ENCODE measurements around the gene GAL3ST3. TPM values are rescaled to one million over a fixed set of nuclear protein-coding genes. Genes with fewer than 3 reads are reported as not detected.
A peak's percentile ranks its signal among the peaks of the same experiment; 100 is the strongest.

Gene GAL3ST3
- polyA plus RNA-seq, 12 donors = 0.24 to 1.1 (median 0.47) TPM; not detected in 3

DNA sequence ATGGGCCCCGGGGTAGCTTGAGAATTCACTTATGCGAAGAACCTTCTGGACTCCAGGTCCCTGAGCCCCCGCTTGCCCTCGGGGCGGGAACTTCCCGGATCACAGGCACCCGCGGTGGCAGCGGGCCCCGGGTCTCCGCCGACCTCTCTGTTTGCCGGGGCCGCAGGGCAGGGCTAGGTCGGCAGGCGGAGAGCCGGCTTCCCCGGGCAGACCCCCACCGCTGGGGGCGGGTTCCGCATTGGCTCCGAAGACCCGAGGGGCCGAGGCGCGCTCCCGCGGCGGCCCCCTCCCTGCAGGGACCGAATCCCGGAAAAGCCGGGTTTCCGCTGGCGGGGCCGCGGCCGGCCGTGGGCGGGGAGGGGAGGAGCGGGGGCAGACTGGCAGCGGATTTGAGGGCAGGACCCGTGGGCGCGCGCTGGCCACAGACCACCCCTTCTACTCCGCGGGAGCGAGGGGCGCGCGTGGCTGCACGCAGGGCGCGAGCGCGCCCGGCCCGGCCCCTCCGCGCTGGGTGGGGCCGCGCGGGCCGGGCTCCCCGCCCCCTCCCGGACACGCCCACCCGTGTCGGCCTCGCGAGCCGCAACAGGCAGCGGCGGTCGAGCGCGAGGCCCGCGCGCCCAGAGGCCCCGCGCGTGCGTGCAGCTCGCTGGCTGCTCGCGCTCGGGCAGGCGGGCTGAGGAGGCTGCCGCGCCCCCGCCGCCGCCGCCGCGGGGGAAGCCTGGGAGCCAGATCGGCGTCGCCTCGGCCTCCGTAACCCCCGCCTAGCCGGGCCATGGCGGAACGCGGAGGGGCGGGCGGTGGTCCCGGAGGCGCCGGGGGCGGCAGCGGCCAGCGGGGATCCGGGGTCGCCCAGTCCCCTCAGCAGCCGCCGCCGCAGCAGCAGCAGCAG, 21.0 kb upstream of the GAL3ST3 start, which contains the start of gene PACS1:
PACS1 (plus strand) TSS at position 558 of the 889 bp plus-strand sequence; CDS start at position 773, 215 bp downstream.
- DNase-seq = peak; percentile 68

DNA sequence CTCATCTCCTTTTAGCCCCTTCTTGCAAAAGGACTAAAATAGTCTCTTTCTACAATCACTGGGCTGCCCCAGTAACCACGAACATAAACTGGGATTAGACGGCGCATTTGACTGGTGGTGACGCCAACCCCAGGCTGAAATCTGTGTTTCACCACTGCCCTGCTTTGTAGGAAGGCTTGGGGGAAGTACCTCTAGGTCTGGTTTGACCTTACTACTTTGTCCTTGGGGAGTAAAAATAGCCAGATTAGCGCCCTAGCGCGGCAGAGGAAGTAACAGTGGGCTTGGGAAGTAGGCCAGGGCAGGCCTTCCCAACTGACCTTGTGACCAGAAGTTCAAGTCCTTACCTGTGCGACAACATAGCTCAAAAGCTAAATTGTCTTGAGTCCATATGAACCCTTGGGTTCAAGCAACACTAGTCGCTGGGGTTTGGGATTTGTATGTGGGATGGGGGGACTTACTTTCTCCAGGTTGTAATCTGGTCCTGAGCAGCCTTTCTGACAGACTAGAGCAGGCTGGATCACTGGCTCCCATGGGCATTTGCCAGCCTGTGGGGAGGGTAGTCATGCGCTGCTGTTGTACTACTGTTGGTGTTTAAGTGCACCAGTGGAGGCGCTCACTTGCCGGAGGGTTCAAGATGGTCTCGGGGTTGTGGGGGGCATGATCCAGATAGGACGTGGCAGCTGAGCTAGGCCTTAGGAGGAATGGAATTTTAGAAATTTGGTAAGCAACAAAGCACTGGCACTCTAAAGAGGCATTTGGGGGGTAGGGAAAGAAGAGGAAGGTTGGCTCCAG, 20.2 kb upstream of the GAL3ST3 start:
- no peak for DNase-seq

GRCh38 chr11:66068154-66068821, 19.3 kb upstream of the GAL3ST3 start:
- DNase-seq = peak; percentile 71

- DNase-seq = no peak
These were observed 18.7 kb upstream of the GAL3ST3 start for GRCh38 chr11:66067640-66068039.

GRCh38 chr11:66066751-66067150, 17.8 kb upstream of the GAL3ST3 start:
- DNase-seq = no peak

- DNase-seq = no peak
These were observed 15.6 kb upstream of the GAL3ST3 start for GRCh38 chr11:66064571-66064970.

- DNase-seq = no peak
These were observed 14.9 kb upstream of the GAL3ST3 start for GRCh38 chr11:66063900-66064299.

DNA sequence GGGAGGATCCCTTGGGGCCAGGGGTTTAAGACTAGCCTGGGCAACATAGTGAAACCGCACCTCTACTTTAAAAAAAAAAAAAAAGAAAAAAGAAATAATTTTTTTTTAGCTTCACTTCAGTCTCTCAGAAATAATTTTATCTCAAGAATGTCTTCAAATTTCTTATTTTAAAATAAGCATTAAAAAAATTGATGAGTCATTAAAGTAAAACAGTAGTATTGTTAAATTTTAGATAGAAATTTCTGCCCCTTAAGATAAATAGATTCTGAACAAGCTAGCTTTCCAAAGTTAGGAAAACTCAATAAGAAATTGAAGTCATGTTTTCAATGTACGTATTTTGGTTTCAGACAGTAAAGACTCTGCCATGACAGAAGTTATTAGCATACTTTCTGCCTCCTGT, 13.4 kb upstream of the GAL3ST3 start:
- no peak for DNase-seq

- DNase-seq = no peak
These were observed 12.3 kb upstream of the GAL3ST3 start for GRCh38 chr11:66061268-66061667.

GRCh38 chr11:66059966-66060680, 11.2 kb upstream of the GAL3ST3 start:
- no peak for DNase-seq

DNA sequence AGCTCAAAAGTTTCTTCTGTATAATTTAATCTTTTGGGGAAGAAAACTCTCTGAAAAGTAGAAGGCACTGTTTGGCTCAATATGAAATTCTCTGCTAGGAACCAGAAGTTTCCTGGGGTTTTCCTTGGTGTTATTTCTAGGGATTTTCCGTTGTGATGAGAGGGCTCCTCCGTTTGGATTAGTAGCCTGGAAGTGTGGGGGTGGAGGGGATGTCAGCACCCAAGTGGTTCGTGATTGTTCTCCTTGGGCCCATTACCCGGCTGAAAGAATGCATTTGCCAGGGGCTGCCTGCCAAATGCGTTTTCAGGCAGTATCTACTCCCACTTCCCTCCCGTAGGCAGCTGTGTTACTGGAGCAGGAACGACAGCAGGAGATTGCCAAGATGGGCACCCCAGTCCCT, 7.5 kb upstream of the GAL3ST3 start:
- no peak for DNase-seq

DNA sequence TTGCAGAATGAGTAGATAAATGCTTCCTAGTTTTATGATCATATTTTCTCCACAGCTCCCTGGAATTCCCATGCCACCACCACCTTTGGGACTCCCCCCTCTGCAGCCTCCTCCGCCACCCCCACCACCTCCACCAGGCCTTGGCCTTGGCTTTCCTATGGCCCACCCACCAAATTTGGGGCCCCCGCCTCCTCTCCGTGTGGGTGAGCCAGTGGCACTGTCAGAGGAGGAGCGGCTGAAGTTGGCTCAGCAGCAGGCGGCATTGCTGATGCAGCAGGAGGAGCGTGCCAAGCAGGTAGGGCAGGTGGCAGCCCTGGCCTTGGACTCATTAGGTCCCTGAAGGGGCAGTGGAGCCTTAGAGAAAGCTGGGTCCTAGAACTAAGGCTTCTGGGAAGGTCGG, 6.1 kb upstream of the GAL3ST3 start:
- DNase-seq = no peak

DNA sequence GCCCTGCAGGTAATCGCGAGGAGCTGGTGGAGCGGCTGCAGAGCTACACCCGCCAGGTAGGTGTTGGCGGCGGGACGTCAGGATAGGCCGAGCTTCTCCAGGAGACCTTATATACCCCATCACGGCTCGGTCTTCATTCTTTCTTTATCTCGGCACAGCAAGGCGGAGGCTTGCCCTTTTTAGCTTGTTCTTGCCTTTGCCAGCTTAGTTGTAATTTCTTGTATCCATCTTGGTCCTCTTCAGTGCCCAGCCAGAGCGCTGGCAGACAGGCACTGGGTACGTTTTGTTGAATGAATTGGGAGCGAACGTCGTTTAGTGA, 3.7 kb upstream of the GAL3ST3 start:
- DNase-seq = no peak

- peak; percentile 97 for DNase-seq
These were observed 3.1 kb upstream of the GAL3ST3 start, which contains the start of gene SF3B2 for GRCh38 chr11:66051766-66052663. TSS of gene SF3B2 (plus strand) at chr11:66052364. CDS start at chr11:66052385, 21 bp downstream.

DNA sequence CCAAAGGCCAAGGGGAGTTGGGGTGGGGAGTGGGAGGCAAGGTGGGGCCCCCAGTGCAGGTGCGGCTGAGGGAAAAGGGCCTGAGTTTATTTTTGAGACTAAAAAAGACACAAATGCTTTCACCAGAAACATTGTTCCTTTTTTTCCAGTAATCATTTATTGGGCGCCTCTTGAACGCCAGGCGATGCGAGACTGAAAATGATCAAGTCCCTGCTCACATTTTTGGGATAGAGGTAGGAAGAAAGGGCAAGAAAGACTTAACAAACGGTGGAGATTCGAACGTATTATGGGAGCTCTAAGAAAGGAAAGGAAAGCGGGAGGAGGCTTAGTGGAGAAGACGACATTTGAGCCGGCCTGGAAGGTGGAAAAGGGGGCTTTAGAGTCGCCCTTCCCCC, 2.4 kb upstream of the GAL3ST3 start:
- DNase-seq = peak; percentile 79

GRCh38 chr11:66050581-66051231, 1.7 kb upstream of the GAL3ST3 start:
- DNase-seq = no peak

DNA sequence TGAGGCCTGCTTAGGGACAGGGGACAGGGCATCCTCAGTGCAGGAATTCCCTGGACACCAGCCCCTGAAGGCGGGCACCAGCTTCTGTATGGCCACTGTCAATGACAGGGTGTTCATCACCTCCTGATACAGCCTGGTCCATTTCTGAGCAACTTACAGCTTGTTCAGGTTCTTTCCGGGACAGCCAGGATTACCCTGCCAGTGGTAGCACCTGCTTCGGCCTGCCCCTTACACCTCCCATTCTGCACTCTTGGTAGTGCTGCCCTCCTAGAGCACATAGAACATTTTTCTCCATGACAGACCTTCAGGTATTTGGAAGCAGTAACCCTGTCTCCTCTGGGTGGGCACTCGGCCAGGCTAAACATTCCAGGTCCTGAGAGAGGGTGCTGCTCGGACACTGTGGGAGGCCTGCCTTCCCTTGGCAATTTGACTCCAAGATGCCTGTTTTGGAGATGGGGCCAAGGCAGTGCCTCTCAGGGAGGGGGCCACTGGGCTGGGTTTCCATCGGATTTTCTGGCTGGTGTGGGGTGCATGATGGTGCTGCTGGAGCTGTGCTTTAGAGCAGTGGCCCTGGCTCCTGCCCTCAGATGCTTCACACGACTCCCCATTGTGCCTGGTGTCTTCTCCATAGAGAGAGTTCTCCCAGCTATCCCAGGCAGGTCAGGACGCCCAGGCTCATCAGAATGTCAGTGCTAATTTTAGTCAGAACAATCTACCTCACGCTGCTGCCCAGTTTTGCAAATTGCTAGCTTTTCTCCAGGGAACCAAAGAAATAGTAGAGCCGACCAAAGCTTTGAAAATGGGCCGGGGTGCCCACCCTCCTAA, 1.2 kb downstream of the GAL3ST3 start:
- DNase-seq = no peak

DNA sequence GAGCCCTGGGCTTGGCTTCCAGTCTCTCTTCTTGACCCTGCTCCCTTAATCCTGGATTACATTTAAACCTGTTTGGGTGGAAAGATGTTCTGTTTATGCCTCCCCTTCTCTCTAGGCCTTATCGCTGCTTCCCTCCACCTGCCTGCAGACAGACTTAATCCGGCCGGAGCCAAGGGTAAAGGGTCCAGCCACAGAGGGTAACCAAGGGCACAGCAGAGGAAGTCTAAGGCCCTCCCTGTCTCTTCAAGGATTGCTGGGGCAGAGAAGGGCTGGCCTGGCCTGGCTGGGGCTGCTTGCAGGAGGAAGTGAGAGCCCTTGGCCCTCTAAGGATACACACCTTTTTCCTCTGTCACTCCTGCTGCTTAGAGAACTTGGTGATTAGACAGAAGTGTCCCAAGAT, 2.1 kb downstream of the GAL3ST3 start:
- DNase-seq = no peak

DNA sequence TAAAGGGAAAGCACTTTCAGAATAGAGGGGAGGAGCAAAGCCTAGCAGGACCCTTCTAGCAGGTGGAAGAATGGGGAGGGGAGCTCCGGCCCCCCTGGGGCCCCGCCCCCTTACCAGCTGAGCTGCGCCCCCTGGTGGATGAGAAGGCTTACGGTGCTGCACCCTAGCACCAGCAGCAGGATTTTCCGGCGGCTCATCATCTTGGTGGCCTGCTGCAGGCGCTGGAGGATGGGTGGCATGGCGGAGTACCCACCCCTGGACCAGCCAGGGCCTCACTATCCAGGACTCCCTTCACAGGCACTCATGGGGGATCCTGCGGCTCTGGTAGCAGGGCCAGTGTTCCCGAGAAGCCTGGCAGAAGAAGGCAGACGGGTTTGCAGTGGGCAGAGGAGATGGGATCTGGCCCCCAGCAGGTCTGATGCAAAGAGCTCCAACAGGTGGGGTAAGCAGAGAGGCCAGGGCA, 3.8 kb downstream of the GAL3ST3 start:
- DNase-seq = peak; percentile 70
